ENCODE measurements around the gene BBX.
"Not testable (repeated sequence)": the region's sequence is repeated elsewhere in the genome, so short reads cannot be mapped to it uniquely, and the experiment has no call there.

Gene BBX

GRCh38 chr3:107803170-107803569 lies 280.4 kb downstream of the BBX start:
- DNase-seq (ENCODE audit: low read depth): no peak

- DNase-seq (ENCODE audit: low read depth): no peak
Measured at GRCh38 chr3:107806021-107806420, 283.3 kb downstream of the BBX start.

GRCh38 chr3:107806536-107806935 lies 283.8 kb downstream of the BBX start:
- DNase-seq (ENCODE audit: low read depth): no peak

GRCh38 chr3:107810171-107811071 lies 287.7 kb downstream of the BBX start:
- DNase-seq (ENCODE audit: low read depth): no peak

GRCh38 chr3:107813026-107813425 lies 290.3 kb downstream of the BBX start:
- no peak for DNase-seq (ENCODE audit: low read depth)

GRCh38 chr3:107816107-107816506 lies 293.3 kb downstream of the BBX start:
- DNase-seq (ENCODE audit: low read depth): no peak

GRCh38 chr3:107817076-107817475 lies 294.3 kb downstream of the BBX start:
- no peak for DNase-seq (ENCODE audit: low read depth)

- DNase-seq (ENCODE audit: low read depth): no peak
Measured at GRCh38 chr3:107818025-107818424, 295.3 kb downstream of the BBX start.

- no peak for DNase-seq (ENCODE audit: low read depth)
Measured at GRCh38 chr3:107819656-107820055, 296.9 kb downstream of the BBX start.

- DNase-seq (ENCODE audit: low read depth): no peak
Measured at GRCh38 chr3:107822308-107822707, 299.5 kb downstream of the BBX start.

GRCh38 chr3:107824822-107825371 lies 302.1 kb downstream of the BBX start:
- no peak for DNase-seq (ENCODE audit: low read depth)

GRCh38 chr3:107825556-107825955 lies 302.8 kb downstream of the BBX start:
- no peak for DNase-seq (ENCODE audit: low read depth)

- no peak for DNase-seq (ENCODE audit: low read depth)
Measured at GRCh38 chr3:107826727-107827126, 304.0 kb downstream of the BBX start.

- no peak for DNase-seq (ENCODE audit: low read depth)
Measured at GRCh38 chr3:107829185-107829584, 306.4 kb downstream of the BBX start.

GRCh38 chr3:107831590-107831989 lies 308.8 kb downstream of the BBX start:
- no peak for DNase-seq (ENCODE audit: low read depth)

- DNase-seq (ENCODE audit: low read depth): no peak
Measured at GRCh38 chr3:107833043-107833442, 310.3 kb downstream of the BBX start.

GRCh38 chr3:107833722-107834416 lies 311.1 kb downstream of the BBX start:
- no peak for DNase-seq (ENCODE audit: low read depth)

- DNase-seq (ENCODE audit: low read depth): not testable (repeated sequence)
Measured at GRCh38 chr3:107835001-107835400, 312.2 kb downstream of the BBX start.

- no peak for DNase-seq (ENCODE audit: low read depth)
Measured at GRCh38 chr3:107837895-107838612, 315.3 kb downstream of the BBX start.

GRCh38 chr3:107841831-107842230 lies 319.1 kb downstream of the BBX start:
- no peak for DNase-seq (ENCODE audit: low read depth)

- DNase-seq (ENCODE audit: low read depth): no peak
Measured at GRCh38 chr3:107842940-107843339, 320.2 kb downstream of the BBX start.

All from stimulated activated CD8-positive, alpha-beta memory T cell treated with anti-CD3 and anti-CD28 coated beads, Interleukin-7, amount 100 ng/mL, for 24 hours (primary cell).